Activated CD4-positive, alpha-beta T cell treated with anti-CD3 and anti-CD28 coated beads for 24 hours (primary cell): ENCODE data around the gene HOOK2.
"Not testable (repeated sequence)": the region's sequence is repeated elsewhere in the genome, so short reads cannot be mapped to it uniquely, and the experiment has no call there.

ENCODE experiments used
- DNase-seq, 2 donors: peaks; one replicate each; pipeline ENCODE4 v3.0.0-alpha.2; 2020; ENCODE audit warnings: low read depth in 2 of 2

HOOK2 gene

GRCh38 chr19:12774588-12775555 lies at the start of gene HOOK2:
HOOK2 (minus strand) TSS chr19:12775552; CDS start chr19:12775449, 103 bp downstream.
- DNase-seq, result no peak

GRCh38 chr19:12821761-12822160 lies 46.4 kb upstream of the HOOK2 start:
- DNase-seq, result no peak

GRCh38 chr19:12817810-12818209 lies 42.5 kb upstream of the HOOK2 start:
- not testable (repeated sequence) for DNase-seq

GRCh38 chr19:12817188-12817587 lies 41.8 kb upstream of the HOOK2 start:
- DNase-seq, result not testable (repeated sequence)

- DNase-seq, result no peak
These were observed 39.7 kb upstream of the HOOK2 start for GRCh38 chr19:12815088-12815487.

GRCh38 chr19:12806242-12807081 lies 31.1 kb upstream of the HOOK2 start, which contains the start of gene RNASEH2A:
RNASEH2A (plus strand) TSS chr19:12806584; CDS start chr19:12806674, 90 bp downstream.
- DNase-seq, result peak; percentile 78 to 84

- DNase-seq, result no peak
These were observed 28.7 kb upstream of the HOOK2 start for GRCh38 chr19:12804051-12804450.

GRCh38 chr19:12802267-12803106 lies 27.1 kb upstream of the HOOK2 start:
- no peak for DNase-seq

- DNase-seq, result peak in 1 of 2 donors; percentile 64
These were observed 26.3 kb upstream of the HOOK2 start, which contains the start of the genes PRDX2 and THSD8 for GRCh38 chr19:12801466-12802266. PRDX2 (minus strand) TSS chr19:12801800; CDS start chr19:12801261, 539 bp downstream. THSD8 (plus strand) TSS chr19:12802069; CDS start chr19:12802072, 3 bp downstream.

- DNase-seq, result no peak
These were observed 25.6 kb upstream of the HOOK2 start for GRCh38 chr19:12800923-12801465.

GRCh38 chr19:12800466-12800770 lies 25.1 kb upstream of the HOOK2 start:
- DNase-seq, result no peak

- no peak for DNase-seq
These were observed 24.6 kb upstream of the HOOK2 start for GRCh38 chr19:12799742-12800465.

- DNase-seq, result not testable (repeated sequence)
These were observed 22.3 kb upstream of the HOOK2 start for GRCh38 chr19:12797607-12798006.

GRCh38 chr19:12797141-12797587 lies 21.8 kb upstream of the HOOK2 start:
- no peak for DNase-seq

GRCh38 chr19:12796146-12797071 lies 21.1 kb upstream of the HOOK2 start:
- peak in 1 of 2 donors; percentile 68 for DNase-seq

GRCh38 chr19:12794971-12795381 lies 19.6 kb upstream of the HOOK2 start:
- DNase-seq, result no peak

- DNase-seq, result no peak
These were observed 19.0 kb upstream of the HOOK2 start for GRCh38 chr19:12794196-12794941.
